Pulmonary artery endothelial cell (primary cell): ENCODE measurements around the gene NFIX. TPM values are rescaled to one million over a fixed set of nuclear protein-coding genes. Genes with fewer than 3 reads are reported as not detected.

Source experiments
- DNase-seq: peaks from one replicate; pipeline ENCODE4 v3.0.0-alpha.2; 2011; ENCODE audit warnings: low read depth, low spot score
- total RNA-seq: library from RNA; depleted of rRNA; stranded (reverse); fragments of >200 nt; gene quantifications from 2 replicates; pipeline ENCODE4 v1.2.3, GENCODE V29; 2014

NFIX gene
- total RNA-seq, 1 donor from 2014 or later, result 23.8 TPM

- no peak for DNase-seq
These were observed 24.1 kb downstream of the NFIX start for GRCh38 chr19:13019332-13019731.

GRCh38 chr19:13020002-13020414 is 24.7 kb downstream of the NFIX start:
- DNase-seq, result no peak

GRCh38 chr19:13022111-13022858 is 27.0 kb downstream of the NFIX start:
- DNase-seq, result no peak

GRCh38 chr19:13022859-13023636 is 27.8 kb downstream of the NFIX start:
- DNase-seq, result peak; percentile 70

- no peak for DNase-seq
These were observed 28.4 kb downstream of the NFIX start for GRCh38 chr19:13023656-13024055.

GRCh38 chr19:13024126-13024950 is 29.1 kb downstream of the NFIX start:
- DNase-seq, result no peak

- no peak for DNase-seq
These were observed 29.8 kb downstream of the NFIX start for GRCh38 chr19:13024951-13025697.

GRCh38 chr19:13025819-13026456 is 30.7 kb downstream of the NFIX start:
- no peak for DNase-seq

- DNase-seq, result no peak
These were observed 31.4 kb downstream of the NFIX start for GRCh38 chr19:13026462-13027370.

- no peak for DNase-seq
These were observed 32.3 kb downstream of the NFIX start for GRCh38 chr19:13027557-13027956.

- DNase-seq, result no peak
These were observed 32.8 kb downstream of the NFIX start for GRCh38 chr19:13028027-13028426.

GRCh38 chr19:13029301-13029880 is 34.1 kb downstream of the NFIX start:
- no peak for DNase-seq

- DNase-seq, result no peak
These were observed 34.6 kb downstream of the NFIX start for GRCh38 chr19:13029893-13030292.

GRCh38 chr19:13031917-13032623 is 36.8 kb downstream of the NFIX start:
- DNase-seq, result no peak

- no peak for DNase-seq
These were observed 37.6 kb downstream of the NFIX start for GRCh38 chr19:13032837-13033236.

GRCh38 chr19:13033244-13033643 is 38.0 kb downstream of the NFIX start:
- no peak for DNase-seq

- DNase-seq, result no peak
These were observed 38.7 kb downstream of the NFIX start for GRCh38 chr19:13033819-13034611.

GRCh38 chr19:13034636-13035035 is 39.4 kb downstream of the NFIX start:
- no peak for DNase-seq
